ENCODE measurements around the gene BRIP1. TPM values are rescaled to one million over a fixed set of nuclear protein-coding genes. Genes with fewer than 3 reads are reported as not detected.
"Not testable (repeated sequence)": the region's sequence is repeated elsewhere in the genome, so short reads cannot be mapped to it uniquely, and the experiment has no call there.

Gene BRIP1
- total RNA-seq, 2 donors from 2014 or later, result 24.2 to 25.5 TPM

- Mint-ChIP-seq H3K27ac (no peak overlapping the region), H3K27me3 (ENCODE audit: insufficient read depth) (no peaks in the 10 kb centered on the region), H3K4me3 (no peak overlapping the region), H3K36me3 (ENCODE audit: low read depth) (peaks cover 55% of the 10 kb centered on the region), H3K4me1 (no peaks in the 10 kb centered on the region), H3K9me3 (peaks cover 26% of the 10 kb centered on the region)
- no peaks in the 10 kb centered on the region for H3K27me3 ChIP-seq (ENCODE audit: control insufficient read depth, insufficient read depth, low read length, poor library complexity, severe bottlenecking)
- no peak for DNase-seq
- H3K9ac ChIP-seq (ENCODE audit: extremely low read depth, low read length, poor library complexity, severe bottlenecking), result no peak overlapping the region
- peaks cover 22% of the 10 kb centered on the region for H3K9me3 ChIP-seq (ENCODE audit: control insufficient read depth, low read length)
- H3K4me1 ChIP-seq (ENCODE audit: control insufficient read depth, insufficient read depth, low read length), result no peaks in the 10 kb centered on the region
- TF ChIP-seq CTCF (conservative IDR thresholded peaks at IDR 0.05), result no peak
- H3K27ac ChIP-seq (ENCODE audit: low read depth, low read length), result no peak overlapping the region
- H3K4me3 ChIP-seq (ENCODE audit: low read length), result no peak overlapping the region
- WGBS, 2 experiments (ENCODE audit: insufficient coverage in 1 of 2, insufficient read length in 1 of 2), result 94 to 97% methylated on average over 4 to 6 of the region's 6 CpGs
- H3K36me3 ChIP-seq (ENCODE audit: control insufficient read depth, insufficient read depth, low read length), result peaks cover 18% of the 10 kb centered on the region
Measured at GRCh38 chr17:61822326-61823285, 40.7 kb downstream of the BRIP1 start.

- Histone ChIP-seq H3K4me3 (ENCODE audit: low read length) (no peak overlapping the region), H3K36me3 (ENCODE audit: control insufficient read depth, insufficient read depth, low read length) (peaks cover 17% of the 10 kb centered on the region), H3K27ac (ENCODE audit: low read depth, low read length) (no peak overlapping the region), H3K4me1 (ENCODE audit: control insufficient read depth, insufficient read depth, low read length) (no peaks in the 10 kb centered on the region), H3K27me3 (ENCODE audit: control insufficient read depth, insufficient read depth, low read length, poor library complexity, severe bottlenecking) (no peaks in the 10 kb centered on the region), H3K9me3 (ENCODE audit: control insufficient read depth, low read length) (peaks cover 13% of the 10 kb centered on the region), H3K9ac (ENCODE audit: extremely low read depth, low read length, poor library complexity, severe bottlenecking) (no peak overlapping the region)
- Mint-ChIP-seq H3K4me3 (no peak overlapping the region), H3K9me3 (peaks cover 19% of the 10 kb centered on the region), H3K27me3 (ENCODE audit: insufficient read depth) (no peaks in the 10 kb centered on the region), H3K36me3 (ENCODE audit: low read depth) (peaks cover 48% of the 10 kb centered on the region), H3K27ac (no peak overlapping the region), H3K4me1 (peaks cover 4% of the 10 kb centered on the region)
- DNase-seq, result no peak
- WGBS, 2 experiments (ENCODE audit: insufficient coverage in 1 of 2, insufficient read length in 1 of 2), result 76 to 87% methylated on average over 3 to 4 of the region's 4 CpGs
- no peak for TF ChIP-seq CTCF (conservative IDR thresholded peaks at IDR 0.05)
Measured at GRCh38 chr17:61821655-61822054, 41.7 kb downstream of the BRIP1 start.

GRCh38 chr17:61819265-61819664 is 44.1 kb downstream of the BRIP1 start:
- Histone ChIP-seq H3K36me3 (ENCODE audit: control insufficient read depth, insufficient read depth, low read length) (peaks cover 17% of the 10 kb centered on the region), H3K9me3 (ENCODE audit: control insufficient read depth, low read length) (peaks cover 12% of the 10 kb centered on the region)
- not testable (repeated sequence) for DNase-seq; H3K27ac Mint-ChIP-seq; H3K27ac ChIP-seq (ENCODE audit: low read depth, low read length); H3K27me3 Mint-ChIP-seq (ENCODE audit: insufficient read depth); H3K4me3 Mint-ChIP-seq; H3K27me3 ChIP-seq (ENCODE audit: control insufficient read depth, insufficient read depth, low read length, poor library complexity, severe bottlenecking); H3K9ac ChIP-seq (ENCODE audit: extremely low read depth, low read length, poor library complexity, severe bottlenecking); H3K4me1 ChIP-seq (ENCODE audit: control insufficient read depth, insufficient read depth, low read length); H3K4me3 ChIP-seq (ENCODE audit: low read length)
- WGBS, 2 experiments (ENCODE audit: insufficient coverage in 1 of 2, insufficient read length in 1 of 2), result 97 to 100% methylated on average over 1 to 3 of the region's 3 CpGs
- H3K4me1 Mint-ChIP-seq, result peaks cover 22% of the 10 kb centered on the region
- H3K36me3 Mint-ChIP-seq (ENCODE audit: low read depth), result peaks cover 30% of the 10 kb centered on the region
- H3K9me3 Mint-ChIP-seq, result peaks cover 12% of the 10 kb centered on the region
